Activated T-helper 9 cell treated with anti-CD3 and anti-CD28 coated beads, Interleukin-2, amount 50 U/mL, for 16 hours (primary cell): ENCODE measurements around the gene LANCL2.

Experiments used
- DNase-seq: peaks from one replicate; pipeline ENCODE4 v3.0.0-alpha.2; 2020; ENCODE audit warnings: low read depth

LANCL2 gene

DNA sequence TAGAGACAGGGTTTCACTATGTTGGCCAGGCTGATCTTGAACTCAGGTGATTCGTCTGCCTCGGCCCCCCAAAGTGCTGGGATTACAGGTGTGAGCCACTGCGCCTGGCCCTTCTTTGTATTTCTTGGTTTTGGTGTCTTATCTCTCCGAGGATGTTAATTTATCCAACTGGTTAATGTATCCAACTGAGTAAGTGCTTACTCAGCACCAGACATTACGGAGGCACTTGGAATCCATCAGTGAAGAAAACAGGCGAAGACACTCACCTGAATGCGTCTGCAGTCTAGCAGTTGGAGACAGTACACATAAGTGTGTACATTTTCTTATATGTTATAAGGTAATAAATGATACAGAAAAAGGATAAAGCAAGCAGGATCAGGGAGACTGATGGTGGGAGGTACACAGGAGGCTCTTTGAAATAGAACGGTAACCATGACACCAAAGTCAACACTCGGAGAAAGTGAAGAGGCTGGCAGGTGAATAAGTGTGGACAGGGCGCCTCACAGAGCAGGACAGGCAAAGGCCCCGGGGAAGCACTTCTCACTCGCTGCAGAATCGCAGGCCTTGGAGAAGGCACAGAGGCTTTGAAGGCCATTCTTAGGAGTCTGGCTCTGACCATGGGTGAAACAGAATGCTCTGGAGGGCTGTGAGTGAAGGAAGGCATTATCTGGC lies 73.1 kb downstream of the LANCL2 start:
- no peak for DNase-seq

DNA sequence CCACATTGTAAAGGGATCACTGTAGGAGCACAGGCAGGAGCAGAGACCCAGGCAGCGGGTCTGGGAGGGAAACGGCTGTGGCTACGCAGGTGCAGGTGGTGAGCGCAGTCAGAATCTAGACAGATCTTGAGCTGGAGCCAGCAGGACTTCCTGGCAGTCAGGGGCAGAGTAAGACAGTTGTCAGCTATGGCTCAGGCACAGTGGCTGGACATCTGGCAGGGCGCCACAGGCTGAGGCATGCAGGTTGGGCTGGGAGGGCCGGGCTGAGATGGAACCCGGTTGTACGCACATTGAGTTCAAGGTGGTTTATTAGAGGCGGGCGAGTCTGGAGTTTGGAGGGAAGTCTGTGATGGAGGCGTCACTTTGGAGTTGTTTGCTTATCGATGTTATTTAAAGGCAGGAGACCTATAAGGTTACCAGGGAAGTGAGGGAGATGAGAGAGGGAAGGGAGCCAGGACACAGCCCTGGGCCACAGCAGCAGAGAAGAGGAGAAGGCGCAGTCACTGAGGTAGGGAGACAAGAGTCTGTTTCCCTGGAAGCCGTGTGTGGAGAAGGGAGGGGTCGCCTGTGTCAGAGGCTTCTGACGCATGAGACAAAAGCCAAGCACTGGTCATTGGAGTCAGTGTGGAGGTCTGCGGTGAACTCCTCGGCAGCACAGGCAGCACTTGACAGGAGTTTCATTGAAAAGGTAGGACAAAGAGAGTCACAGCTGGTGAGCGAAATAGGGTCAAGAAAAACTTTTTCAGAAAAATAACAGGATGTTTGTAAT lies 73.8 kb downstream of the LANCL2 start:
- DNase-seq, result no peak

DNA sequence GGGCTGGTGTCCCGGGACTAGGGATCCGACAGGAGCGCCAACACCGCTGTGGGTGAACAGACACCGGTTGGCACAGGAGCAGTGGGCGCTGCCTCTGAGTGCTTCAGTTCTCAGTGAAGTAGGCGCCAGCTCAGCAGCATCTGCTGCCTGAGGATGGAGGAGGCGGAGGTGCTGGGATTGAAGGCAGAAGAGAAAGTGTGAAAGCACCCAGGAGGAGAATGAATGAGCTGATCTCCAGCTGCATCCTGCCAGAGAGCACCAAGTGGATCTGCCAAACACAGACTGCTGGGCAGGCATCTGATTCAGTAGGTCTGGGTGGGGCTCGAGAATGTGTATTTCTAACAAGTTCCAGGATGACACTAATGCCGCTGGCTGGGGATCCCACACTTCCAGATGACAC lies 74.5 kb downstream of the LANCL2 start:
- no peak for DNase-seq

DNA sequence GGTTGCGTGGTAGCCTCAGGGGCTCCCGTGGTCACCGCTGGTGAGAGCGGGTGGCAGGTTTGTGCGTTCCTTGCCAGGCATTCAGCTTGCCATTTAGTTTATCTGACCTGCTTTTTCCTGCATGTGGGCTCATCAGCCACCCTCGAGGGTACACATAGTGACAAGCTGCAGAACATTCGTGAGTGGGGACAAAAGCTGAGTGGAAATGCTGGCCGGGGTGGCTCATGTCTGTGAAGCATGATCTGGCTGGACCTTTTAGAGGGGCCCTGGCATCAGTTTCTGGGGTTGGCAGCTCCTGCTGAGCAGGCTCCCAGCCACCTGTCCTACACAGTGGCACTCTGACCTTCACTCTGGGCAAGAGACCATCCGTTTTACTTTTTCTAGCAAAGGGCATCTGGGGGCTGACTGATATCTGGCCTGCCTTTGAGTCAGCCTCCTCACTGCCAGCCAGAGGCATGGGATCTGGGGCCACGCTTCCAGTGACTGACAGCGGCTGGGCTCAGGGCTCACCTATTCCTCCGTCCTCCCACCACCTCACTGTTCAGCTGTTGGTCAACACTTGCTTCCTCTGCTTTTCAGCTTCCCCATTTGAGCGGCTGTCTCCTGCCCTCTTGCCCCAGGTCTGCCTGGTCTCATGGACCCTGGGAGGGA lies 75.0 kb downstream of the LANCL2 start:
- DNase-seq, result no peak

DNA sequence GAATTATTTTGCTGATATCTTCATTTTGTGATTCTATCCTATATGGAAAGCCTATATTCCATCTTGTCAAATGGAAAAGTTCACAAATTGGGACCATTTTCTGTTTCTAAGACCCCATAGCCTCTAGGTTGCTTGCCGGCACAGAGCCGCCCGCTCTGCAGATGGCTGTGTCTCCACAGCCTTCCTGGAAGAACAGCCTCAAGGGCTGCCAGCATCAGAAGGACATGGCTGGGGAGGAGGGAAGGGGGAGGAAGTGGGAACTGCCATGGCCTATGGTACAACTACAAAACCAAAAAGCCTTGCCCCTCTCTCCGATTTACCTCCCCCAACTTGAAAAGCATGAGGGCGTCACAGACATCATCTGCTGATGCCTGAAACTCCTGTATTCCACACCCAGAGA lies 75.9 kb downstream of the LANCL2 start:
- DNase-seq, result no peak

DNA sequence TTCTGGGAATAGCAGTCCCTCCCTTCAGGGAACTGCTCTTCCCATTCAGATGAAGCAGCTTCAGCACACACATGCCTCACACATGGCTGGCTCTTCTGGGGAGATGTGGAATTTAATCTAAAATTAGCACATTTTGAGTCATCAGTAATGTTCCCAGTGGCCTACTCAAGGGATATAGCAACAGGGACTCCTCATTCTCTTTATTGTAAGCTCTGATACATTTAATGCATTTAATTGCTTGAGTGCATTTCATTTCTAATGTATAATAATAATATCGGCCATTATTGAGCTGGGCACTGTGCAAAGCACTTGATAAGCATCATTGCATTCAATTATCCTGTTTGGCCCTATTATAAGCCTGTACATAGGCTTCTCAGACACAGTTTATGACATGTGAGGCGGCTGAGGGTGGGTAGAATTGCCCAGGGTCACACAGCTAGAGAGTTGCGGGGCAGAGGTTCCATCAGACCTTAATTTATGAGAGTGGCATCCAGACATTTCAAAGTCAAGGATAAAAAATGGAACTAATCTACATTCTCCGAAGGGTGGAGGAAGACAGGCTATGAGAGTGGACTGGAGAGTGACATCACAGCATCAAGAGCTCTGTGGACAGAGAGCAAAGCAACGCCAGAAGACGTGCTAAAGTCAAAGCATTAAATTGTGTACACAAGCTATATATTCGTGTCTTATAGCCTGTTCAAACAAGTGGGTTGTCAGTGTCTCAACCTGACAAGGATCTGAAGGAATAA lies 76.8 kb downstream of the LANCL2 start:
- DNase-seq, result no peak

DNA sequence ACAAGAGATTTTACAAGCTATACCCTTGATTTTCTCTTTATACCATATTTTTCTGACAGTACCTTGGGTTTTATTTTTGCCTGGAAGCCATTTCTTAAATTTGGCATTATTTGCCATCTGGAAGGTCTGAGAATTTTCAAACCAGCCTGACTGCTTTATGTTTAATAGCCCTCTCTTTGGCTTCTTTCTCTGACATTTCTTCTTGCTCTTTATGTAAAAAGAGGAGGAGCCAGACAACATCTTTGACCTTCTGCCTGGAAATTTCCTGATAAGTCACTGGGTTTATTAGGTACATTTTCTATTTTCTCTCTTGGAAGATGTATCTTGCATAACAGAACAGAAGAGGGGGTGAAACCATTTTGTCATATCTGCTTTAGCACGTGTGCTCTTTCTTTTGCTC lies 79.6 kb downstream of the LANCL2 start:
- DNase-seq, result no peak

DNA sequence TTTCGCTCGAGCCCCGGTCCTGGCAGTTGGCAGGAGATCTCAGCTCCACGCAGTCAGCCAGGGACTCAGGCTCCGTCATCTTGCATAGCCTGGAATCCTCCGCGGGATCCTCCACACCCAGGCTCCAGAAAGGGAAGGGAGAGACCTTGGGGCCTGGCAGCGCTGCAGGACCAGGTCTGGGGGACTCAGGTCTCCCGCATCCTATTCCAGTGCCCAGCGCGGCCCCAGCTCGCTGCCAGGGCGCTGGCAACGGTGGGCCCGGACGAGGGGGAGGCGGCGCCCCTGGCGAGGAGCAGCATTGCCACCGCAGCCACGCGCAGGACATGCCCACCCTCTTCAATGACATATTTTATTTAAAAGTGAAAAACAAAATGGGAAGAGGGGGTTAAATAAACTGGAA lies 83.4 kb downstream of the LANCL2 start:
- no peak for DNase-seq

DNA sequence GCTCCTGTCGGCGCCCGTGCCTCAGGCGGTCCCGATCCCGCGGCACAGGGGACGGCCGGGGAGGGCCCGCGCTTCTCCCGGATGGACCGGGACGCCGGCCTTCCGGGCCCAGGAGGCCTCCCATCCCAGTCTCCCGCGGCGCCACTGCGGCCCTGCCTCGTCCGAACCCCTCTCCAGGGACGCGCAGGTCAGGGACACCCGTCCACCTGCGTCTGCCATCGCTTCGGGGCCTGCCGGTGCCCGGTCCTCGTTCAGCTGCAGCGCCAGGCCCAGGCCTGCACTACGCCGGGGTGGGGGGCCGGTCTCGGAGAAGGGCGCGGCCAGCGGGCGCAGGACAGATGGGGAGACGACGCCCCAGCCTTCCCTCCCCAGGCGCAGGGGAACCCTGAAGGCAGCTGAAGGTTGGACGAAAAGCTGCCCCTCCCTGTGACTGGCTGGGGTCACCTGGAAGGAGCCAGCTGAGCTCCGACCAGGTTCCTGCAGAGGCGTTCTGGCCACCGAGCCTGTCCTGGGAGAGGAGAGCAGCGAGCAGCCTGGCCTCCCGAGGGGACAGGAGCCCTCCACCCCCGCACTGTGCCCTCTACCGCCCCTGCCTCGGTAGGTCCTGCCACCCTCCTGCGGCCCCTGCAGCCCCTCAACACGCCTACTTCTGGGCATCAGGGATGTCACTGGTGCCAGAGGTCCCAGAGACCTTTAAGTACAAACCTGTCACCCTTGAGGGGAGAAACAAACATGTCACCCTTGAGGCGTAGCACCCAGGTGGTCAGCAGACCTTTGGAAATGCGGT lies 84.3 kb downstream of the LANCL2 start:
- no peak for DNase-seq

DNA sequence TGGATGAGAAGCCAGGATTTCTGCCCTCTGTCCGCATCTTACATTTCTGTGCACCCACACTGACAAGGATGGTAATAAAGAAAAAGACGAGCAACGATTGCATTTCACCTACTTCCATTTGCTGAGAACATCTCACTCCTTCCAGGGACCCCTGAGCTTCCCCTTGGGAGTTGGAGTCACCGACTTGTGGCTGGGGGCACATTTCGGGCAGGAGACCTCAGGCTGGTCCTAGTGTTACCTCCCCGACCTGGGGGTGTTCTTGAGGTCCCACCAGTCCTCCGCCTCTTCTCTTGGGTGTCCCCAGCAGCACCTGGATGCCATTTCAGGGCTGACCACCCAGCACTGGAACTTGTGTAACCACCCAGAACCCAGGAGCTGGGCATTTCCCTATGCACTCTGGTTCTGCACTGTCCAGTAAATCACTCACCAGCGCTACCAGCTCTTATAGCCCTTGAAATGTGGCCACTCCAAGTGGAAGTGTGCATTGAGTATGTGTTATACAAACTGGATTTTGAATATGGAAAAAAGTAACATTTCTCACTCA lies 84.9 kb downstream of the LANCL2 start:
- DNase-seq, result no peak

DNA sequence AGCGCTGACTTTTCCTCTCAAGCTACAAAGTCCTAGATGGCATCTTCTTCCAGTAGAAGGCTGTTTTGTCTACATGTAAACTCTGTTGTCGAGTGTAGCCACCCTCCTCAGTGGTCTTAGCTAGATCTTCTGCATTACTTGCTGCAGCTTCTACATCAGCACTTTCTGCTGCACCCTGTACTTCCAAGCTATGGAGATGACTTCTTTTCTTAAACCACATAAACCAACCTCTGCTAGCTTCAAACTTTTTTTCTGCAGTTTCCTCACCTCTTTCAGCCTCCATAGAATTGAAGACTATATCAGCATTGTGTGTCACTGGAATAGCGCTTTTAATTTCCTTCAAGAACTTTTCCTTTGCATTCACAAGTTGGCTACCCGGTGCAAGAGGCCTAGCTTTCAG lies 87.8 kb downstream of the LANCL2 start:
- no peak for DNase-seq

DNA sequence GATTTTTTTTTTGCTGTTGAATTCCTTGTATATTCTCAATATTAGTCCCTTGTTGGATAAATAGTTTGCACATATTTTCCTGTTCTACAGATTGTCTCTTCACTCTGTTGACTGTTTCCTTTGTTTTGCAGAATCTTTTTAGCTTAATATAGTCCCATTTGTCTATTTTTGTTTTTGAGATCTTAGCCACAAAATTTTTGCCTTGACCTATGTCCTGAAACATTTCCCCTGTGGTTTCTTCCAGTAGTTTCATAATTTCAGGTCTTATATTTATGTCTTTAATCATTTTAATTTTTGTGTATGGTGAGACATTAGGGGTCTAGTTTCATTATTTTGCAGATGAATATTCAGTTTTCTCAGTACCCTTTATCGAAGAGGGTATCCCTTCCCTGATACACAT lies 92.7 kb downstream of the LANCL2 start:
- DNase-seq, result no peak

DNA sequence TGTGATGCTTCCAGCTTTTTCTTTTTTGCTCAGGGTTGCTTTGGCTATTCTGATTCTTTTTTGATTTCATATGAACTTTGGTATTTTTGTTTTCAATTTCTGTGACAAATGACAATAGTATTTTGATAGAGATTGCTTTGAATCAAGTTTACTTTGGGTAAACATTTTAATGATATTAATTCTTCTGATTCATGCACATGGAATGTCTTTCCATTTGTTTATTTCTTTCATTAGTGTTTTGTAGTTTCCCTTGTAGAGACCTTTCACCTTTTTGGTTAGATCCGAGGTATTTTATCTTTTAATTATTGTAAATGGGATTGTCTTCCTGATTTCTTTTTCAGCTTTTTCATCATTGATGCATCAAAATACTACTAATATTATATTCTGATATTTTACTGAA lies 93.2 kb downstream of the LANCL2 start:
- DNase-seq, result no peak

DNA sequence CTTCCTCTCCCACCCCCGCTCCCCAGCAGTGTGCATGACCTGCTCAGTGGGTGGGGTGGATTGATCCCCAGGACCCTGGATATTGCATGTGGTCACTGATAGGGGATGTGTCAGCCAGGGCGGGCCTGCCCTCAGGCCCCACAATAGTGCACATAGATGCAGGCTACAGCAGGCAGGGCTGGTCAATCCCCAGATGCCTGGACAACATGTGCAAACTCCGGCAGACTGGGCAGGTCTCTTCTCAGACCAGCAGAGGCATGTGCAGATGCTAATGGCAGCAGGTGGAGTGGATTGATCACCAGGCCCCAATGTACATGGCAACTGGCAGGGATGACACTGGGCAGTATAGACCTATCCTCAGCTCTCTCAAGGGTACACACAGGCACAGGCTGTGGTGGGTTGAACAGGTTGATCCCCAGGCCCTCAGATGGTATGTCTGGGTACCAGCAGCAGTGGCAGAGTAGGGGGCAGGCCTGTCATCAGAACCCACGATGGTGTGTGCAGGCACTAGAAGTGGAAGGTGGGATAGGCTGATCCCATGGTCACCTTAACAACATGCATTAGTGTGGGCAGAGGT lies 98.6 kb downstream of the LANCL2 start:
- no peak for DNase-seq

DNA sequence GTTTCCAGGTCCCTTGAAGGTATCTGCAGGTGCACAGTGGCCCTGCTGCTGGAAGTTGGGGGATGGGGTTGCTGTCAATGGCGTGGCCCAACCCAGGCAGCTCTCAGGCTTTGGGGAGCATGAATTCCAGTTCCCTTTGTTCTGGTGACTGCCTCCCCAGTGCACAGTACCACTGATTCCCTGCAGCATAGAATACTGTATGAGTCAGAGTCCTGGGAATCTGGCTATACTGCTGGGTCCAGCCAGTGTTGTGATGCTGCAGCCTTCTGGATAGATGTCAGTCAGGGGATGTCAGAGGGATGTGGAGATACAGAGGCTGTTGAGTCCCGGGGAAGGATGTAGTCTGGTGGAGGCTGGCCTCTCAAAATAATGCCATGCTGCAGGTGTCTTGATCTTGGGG lies 99.3 kb downstream of the LANCL2 start:
- no peak for DNase-seq

DNA sequence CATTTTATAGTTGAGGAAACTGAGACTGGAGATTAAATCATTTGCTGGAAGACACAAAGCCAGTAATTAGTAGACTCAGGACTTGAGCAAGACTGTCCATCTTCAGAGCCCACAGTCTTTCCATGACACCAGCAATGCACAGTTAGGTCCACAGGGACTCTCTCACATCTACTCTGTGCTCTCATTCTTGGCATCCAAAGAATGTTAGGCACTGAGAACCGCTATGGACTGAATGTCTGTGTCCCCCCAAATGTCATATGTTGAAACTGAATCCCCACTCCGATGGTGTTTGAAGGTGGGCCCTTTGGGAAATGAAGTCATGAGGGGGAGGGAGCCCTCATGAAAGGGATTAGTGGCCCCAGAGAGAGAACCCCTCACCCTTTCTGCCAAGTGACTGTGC lies 100.6 kb downstream of the LANCL2 start:
- no peak for DNase-seq

DNA sequence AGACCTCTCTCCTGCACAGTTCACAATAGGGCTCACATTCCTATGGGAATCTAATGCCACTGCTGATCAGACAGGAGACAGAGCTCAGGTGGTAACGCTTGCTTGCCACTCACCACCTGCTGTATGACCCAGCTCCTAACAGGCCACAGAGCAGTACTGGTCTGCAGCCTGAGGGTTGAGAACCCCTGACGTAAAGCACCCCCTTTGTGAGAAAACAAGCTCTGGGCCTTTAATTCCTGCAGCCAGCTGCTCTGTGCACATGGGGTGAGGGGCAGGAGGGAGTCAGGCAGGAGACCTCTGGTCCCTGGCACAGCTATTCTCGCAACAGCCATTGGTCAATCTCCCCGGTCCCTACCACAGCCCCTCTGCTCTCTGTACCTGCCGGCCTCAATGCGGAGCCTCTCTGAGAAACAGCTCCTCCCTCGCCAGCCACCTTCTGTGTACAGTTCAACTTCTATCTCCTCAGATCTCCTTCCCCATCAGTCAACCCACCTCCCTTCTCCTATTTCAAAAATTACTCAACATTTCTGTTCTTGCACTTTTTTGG lies 102.0 kb downstream of the LANCL2 start:
- DNase-seq, result no peak

DNA sequence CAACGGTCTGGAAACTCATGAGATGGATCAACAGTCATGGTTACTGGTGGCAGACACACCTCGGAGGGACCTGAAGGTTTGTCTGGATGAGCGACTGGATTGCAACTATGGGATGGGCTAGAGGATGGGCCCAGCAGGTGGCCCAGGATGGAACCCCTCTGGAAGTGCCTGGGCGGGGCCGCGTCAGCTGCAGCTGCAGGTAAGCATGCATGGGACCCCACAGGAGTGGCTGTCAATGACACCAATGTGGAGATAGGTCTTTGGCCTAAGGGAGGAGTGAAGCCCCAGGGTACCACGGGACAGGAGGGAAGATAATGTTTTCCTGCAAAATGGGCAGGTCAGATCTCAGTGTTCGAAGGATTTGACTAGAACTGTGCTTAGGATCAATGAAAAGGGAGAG lies 103.4 kb downstream of the LANCL2 start:
- no peak for DNase-seq

DNA sequence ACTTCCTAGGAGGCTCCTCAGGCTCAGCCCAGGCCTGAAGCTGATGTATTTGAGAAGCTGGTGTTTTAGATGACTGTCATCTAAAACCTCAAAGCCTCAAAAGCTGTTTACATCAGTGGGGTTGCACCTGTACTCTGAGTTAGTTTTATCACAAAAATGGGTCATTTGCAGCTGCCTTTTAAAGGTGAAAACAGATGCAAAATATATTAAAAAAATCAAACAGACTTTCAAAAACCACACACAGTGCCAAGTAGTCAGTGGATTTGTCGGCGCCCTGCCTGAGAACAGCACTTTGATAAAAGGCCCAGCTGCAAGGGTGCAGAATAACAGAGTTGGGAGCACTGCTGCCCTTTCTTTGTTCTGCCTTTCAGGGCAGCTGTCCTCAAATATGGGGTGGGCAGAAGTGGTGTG lies 104.1 kb downstream of the LANCL2 start:
- no peak for DNase-seq

DNA sequence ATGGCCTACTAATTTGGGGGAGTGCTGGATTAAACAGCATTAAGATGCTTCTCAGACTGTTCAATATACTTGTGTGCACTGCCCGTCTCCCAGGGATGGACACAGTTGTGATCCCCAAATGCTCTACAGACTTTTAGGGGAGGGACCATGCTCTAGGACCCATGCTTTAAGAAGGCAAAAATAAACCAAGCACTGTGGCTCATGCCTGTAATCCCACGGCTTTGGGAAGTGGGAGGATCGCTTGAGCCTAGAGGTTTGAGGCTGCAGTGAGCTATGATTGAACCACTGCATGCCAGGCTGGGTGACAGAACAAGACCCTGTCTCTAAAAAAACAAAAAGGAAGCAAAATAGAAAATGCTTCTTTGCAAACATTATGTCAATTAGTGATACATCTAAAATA lies 104.6 kb downstream of the LANCL2 start:
- no peak for DNase-seq

DNA sequence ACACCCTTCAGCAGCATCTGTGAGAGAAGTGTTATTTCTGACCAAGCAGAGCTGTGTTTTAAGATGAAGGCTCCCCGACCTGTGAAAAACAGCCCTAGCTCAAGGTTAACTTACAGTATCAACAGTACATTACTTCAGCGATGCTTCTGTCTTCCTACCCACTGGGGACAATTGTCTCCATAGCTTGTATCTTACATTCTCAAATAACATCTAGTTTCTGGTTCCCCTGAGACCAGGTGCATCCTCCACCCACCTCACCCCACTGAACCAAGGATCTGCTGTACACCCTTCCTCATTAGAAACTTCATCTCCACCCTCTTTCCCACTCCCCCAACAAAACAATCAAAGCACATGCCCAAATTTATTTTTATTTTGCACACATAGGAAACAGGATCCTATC lies 105.1 kb downstream of the LANCL2 start:
- DNase-seq, result no peak
